K562 (cell line): ENCODE results near the gene NCOA3. TPM values are rescaled to one million over a fixed set of nuclear protein-coding genes. Genes with fewer than 3 reads are reported as not detected.

Source experiments
- ATAC-seq: fragments of 200-7000 bp; cut with Tn5 transposase; 3 replicates; pipeline ENCODE4 v1.9.1; 2020; ENCODE audit warnings: moderate library complexity
- BruUV-seq: library from RNA; stranded (reverse); fragments of 400-500 nt; replicated peaks from 2 replicates; lab custom pipeline; 2021; lab: Mats Ljungman, UMichigan
- CTCF ChIA-PET: fragments of 300-600 bp; formaldehyde crosslinking; extraction: SDS; loops from one replicate; lab custom pipeline; 2021; ENCODE audit warnings: low intra/inter-chr PET ratio; lab: Yijun Ruan, JAX
- POLR2A ChIA-PET: fragments of 300-600, 350-650 bp; sonication (Branson Sonifier 250); formaldehyde crosslinking; extraction: SDS; loops from one replicate; lab custom pipeline; 2021; ENCODE audit warnings: antibody characterized with exemption, inconsistent platforms; lab: Yijun Ruan, JAX
- DNase-seq, 4 experiments: peaks; one replicate each; pipeline versions ENCODE4 v3.0.0 to v3.0.0-alpha.2; 2011 to 2018; ENCODE audit warnings: low spot score in 3 of 4, mixed read lengths in 3 of 4; ENCODE audit errors: extremely low read depth in 1 of 4
- FAIRE-seq: peaks from 2 replicates; lab custom pipeline; 2011; peaks lifted over from hg19 to GRCh38; lab: Jason Lieb, UNC
- H2AFZ ChIP-seq: 2 replicates; pipeline ENCODE4 v1.6.0; 2011; ENCODE audit warnings: low read depth, low read length, control low read depth, inconsistent platforms
- H3K27ac ChIP-seq: fragments of 200-600 bp; 3 replicates; pipeline ENCODE4 v1.8.0; 2011; ENCODE audit warnings: low read depth, mild to moderate bottlenecking, control low read depth, inconsistent platforms, low read length, moderate library complexity, mixed read lengths; ENCODE audit errors: extremely low read depth
- H3K27me3 ChIP-seq, 2 experiments: fragments of 300-600 bp in 1 of 2; 2 replicates in 1 of 2; 3 replicates in 1 of 2; pipeline versions ENCODE4 v1.6.0 to v1.8.0; 2011; ENCODE audit warnings: inconsistent platforms in 2 of 2, low read length in 2 of 2, mild to moderate bottlenecking in 1 of 2, mixed read lengths in 1 of 2, moderate library complexity in 1 of 2; ENCODE audit not compliant: control insufficient read depth in 2 of 2, insufficient read depth in 2 of 2
- H3K36me3 ChIP-seq: fragments of 300-600 bp; 3 replicates; pipeline ENCODE4 v1.8.0; 2011; ENCODE audit warnings: mild to moderate bottlenecking, low read length, inconsistent platforms; ENCODE audit not compliant: control insufficient read depth, insufficient read depth
- H3K4me1 ChIP-seq, 2 experiments: fragments of 200-600 bp in 1 of 2; replicated peaks in 1 of 2; 2 replicates in 1 of 2; 3 replicates in 1 of 2; pipeline versions ENCODE4 v1.5.1 to v1.8.0; 2011; ENCODE audit warnings: inconsistent platforms in 2 of 2, low read length in 2 of 2, mild to moderate bottlenecking in 1 of 2, mixed read lengths in 1 of 2, moderate library complexity in 1 of 2; ENCODE audit not compliant: control insufficient read depth in 2 of 2, insufficient read depth in 2 of 2
- H3K4me2 ChIP-seq: 2 replicates; pipeline ENCODE4 v1.6.1; 2011; ENCODE audit warnings: low read length, control low read depth, inconsistent platforms, mixed read lengths; ENCODE audit not compliant: insufficient read depth
- H3K4me3 ChIP-seq: fragments of 200-600 bp; sonication (generic), shearing (Covaris generic); 2 replicates; pipeline ENCODE4 v1.5.1; 2016; ENCODE audit warnings: control low read depth, inconsistent platforms
- H3K79me2 ChIP-seq: fragments of 200-600 bp; 3 replicates; pipeline ENCODE4 v1.8.0; 2011; ENCODE audit warnings: low read length, inconsistent platforms; ENCODE audit not compliant: control insufficient read depth, insufficient read depth
- H3K9ac ChIP-seq, 2 experiments: 2 replicates each; pipeline versions ENCODE4 v1.6.0 to v1.6.1; 2011; ENCODE audit warnings: low read depth in 2 of 2, low read length in 2 of 2, control low read depth in 1 of 2, inconsistent platforms in 1 of 2, mild to moderate bottlenecking in 1 of 2, mixed read lengths in 1 of 2; ENCODE audit not compliant: insufficient read depth in 1 of 2
- H3K9me1 ChIP-seq: one replicate; pipeline ENCODE4 v1.6.0; 2011; ENCODE audit warnings: inconsistent platforms, mild to moderate bottlenecking, low read length, moderate library complexity; ENCODE audit not compliant: control insufficient read depth, insufficient read depth
- H3K9me3 ChIP-seq: replicated peaks from 2 replicates; pipeline ENCODE4 v1.5.1; 2011; ENCODE audit warnings: low read depth, low read length, inconsistent platforms; ENCODE audit not compliant: control insufficient read depth, insufficient read depth
- H4K20me1 ChIP-seq: replicated peaks from 2 replicates; pipeline ENCODE4 v1.6.1; 2011; ENCODE audit warnings: low read length, inconsistent platforms, mixed read lengths; ENCODE audit not compliant: control insufficient read depth, insufficient read depth
- NCOA1 ChIP-seq: fragments of 450-650 bp; IDR thresholded peaks from 2 replicates; pipeline ENCODE4 v1.6.1; 2016; ENCODE audit warnings: low read depth
- ZBTB11 ChIP-seq, 3 experiments: fragments of 200-800 bp in 1 of 3; fragments of 250-450 bp in 1 of 3; fragments of 450-650 bp in 1 of 3; sonication (Bioruptor Pico) in 1 of 3; sonication (Bioruptor generic) in 1 of 3; formaldehyde crosslinking in 1 of 3; IDR thresholded peaks; 2 replicates each; pipeline versions ENCODE4 v1.6.1 to v1.8.0; 2016 to 2022; ENCODE audit warnings: mild to moderate bottlenecking in 2 of 3, missing genetic modification characterization in 2 of 3, missing compliant biosample characterization in 1 of 3, moderate library complexity in 1 of 3
- WGBS: fragments of 100-300 bp; shearing (Covaris generic); methylation state at CpG from one replicate; pipeline ENCODE4 v1.1.6; 2016; ENCODE audit warnings: low coverage, mixed read lengths; ENCODE audit not compliant: insufficient coverage; ENCODE audit errors: missing lambda C conversion rate; 5-methylcytosine and 5-hydroxymethylcytosine counted together
- in situ Hi-C: fragments of 300-500 bp; cut with MboI; formaldehyde crosslinking; loops from 4 replicates; pipeline ENCODE4 v1.15.0; 2018; ENCODE audit warnings: inconsistent platforms, mixed read lengths
- intact Hi-C: fragments of 100-400 bp; cut with micrococcal nuclease; formaldehyde crosslinking; loops from 2 replicates; pipeline ENCODE4 v1.14.2; 2022
- polyA plus RNA-seq, 8 experiments: library from polyadenylated mRNA; depleted of rRNA in 4 of 8; stranded (reverse) in 5 of 8; unstranded in 3 of 8; fragments of >200 nt; fragmentation: Nextera tagmentation in 2 of 8; fragmentation: Illumina TruSeq in 1 of 8; extraction: Ambion mirVana in 2 of 8; extraction: Trizol in 1 of 8; gene quantifications; 2 replicates each; pipeline versions ENCODE4 v1.2.1 to v1.2.3, GENCODE V29; 2011 to 2014; ENCODE audit warnings: inconsistent platforms in 1 of 8, missing spikeins in 1 of 8
- total RNA-seq, 7 experiments: library from RNA; depleted of rRNA in 6 of 7; stranded (reverse); fragments of >200 nt in 6 of 7; fragmentation: Illumina TruSeq in 2 of 7; extraction: Trizol in 2 of 7; gene quantifications; 2 replicates each; pipeline versions ENCODE4 v1.2.1 to v1.2.3, GENCODE V29; 2011 to 2021; ENCODE audit warnings: low replicate concordance in 1 of 7

NCOA3 gene
- total and polyA plus RNA-seq, 9 of the 15 experiments (the other 6 are each of a cell fraction or from before 2014, with no cell fraction given): 3.2 to 24.3 (median 14.4) TPM

GRCh38 chr20:47694021-47694818, 192.5 kb downstream of the NCOA3 start:
- POLR2A ChIA-PET: interaction anchor here (1.3 kb wide), 1 partner anchor 11 kb away, joined by 8 read pairs; no protein-coding TSS in a partner anchor

More at GRCh38 chr20:47694021-47694818, 192.5 kb downstream of the NCOA3 start:
- no peak for ATAC-seq
- no TSS peak for BruUV-seq
- no peak overlapping the region for H3K4me3 ChIP-seq
- no peaks in the 10 kb centered on the region for H3K4me1 ChIP-seq
- TF ChIP-seq ZBTB11 (CRISPR knock-in tag; IDR thresholded peaks at IDR 0.05): peak in 1 of 3 experiments; percentile 72; a peak in 2 of 6 replicates
- no peak for TF ChIP-seq NCOA1
- no peak for FAIRE-seq
- H3K9me3 ChIP-seq: no peaks in the 10 kb centered on the region
- no peak for DNase-seq
- H3K4me2 ChIP-seq: no peak overlapping the region
- H3K9me1 ChIP-seq: no peaks in the 10 kb centered on the region
- H3K79me2 ChIP-seq: no peaks in the 10 kb centered on the region
- CTCF ChIA-PET: no interaction called here
- H3K36me3 ChIP-seq: no peaks in the 10 kb centered on the region
- no peak overlapping the region for H3K9ac ChIP-seq
- peaks cover 6% of the 10 kb centered on the region for H4K20me1 ChIP-seq
- no peak overlapping the region for H2AFZ ChIP-seq
- under 1% methylated on average over 21 of the region's 21 CpGs for WGBS
- in situ Hi-C loops: no loop called here
- intact Hi-C loops: no loop called here
- H3K27ac ChIP-seq: no peak overlapping the region
- peaks cover 16 to 44% of the 10 kb centered on the region in 2 experiments; a peak in 4 of 5 replicates for H3K27me3 ChIP-seq
